ENCODE data around the gene ATP6V1A.
"Not testable (repeated sequence)": the region's sequence is repeated elsewhere in the genome, so short reads cannot be mapped to it uniquely, and the experiment has no call there.

The ATP6V1A gene

DNA sequence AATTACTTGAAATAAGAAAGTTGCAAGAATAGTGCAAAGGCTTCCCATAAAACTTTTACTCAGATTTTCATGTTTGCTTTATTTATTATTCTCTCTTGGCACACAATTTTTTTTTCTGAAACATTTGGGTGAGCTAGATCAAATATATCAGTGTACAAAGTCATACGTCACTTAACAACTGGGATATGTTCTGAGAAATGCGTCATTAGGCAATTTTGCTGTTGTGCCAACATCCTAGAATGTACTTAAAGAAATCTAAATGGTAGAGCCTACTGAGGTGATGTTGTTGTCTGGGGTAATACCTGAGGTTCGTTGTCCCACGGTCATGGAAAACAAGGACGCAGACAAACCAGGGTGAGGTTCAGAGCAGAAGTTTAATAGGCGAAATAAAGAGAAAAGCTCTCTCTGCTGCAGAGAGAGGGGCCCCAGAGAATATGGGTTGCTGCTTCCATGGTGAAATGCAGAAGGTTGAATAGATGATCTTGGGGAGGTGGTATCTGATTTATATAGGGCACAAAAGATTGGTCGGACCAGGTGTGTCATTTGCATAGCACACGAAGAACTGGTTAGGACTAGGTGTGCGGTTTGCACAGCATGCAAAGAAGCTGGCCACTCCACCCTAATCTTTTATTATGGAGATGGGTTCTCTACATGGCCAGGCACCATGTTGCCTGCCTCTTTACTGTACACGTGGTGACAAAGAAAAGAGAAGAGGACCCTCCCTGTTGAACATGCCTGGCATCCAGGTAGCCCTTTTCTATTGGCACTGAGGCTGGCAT lies 82.9 kb downstream of the ATP6V1A start:
- no peak for DNase-seq

DNA sequence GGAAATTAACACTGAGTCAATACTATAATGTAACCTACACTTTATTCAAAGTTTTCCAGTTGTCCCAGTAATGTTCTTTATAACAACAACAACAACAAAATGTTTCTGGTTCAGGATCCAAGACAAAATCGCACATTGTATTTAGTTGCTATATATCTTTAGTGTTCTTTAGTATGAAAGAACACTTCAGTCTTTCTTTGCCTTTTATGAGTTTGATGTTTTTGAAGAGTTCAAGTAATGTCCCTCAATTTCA lies 84.2 kb downstream of the ATP6V1A start:
- no peak for DNase-seq

DNA sequence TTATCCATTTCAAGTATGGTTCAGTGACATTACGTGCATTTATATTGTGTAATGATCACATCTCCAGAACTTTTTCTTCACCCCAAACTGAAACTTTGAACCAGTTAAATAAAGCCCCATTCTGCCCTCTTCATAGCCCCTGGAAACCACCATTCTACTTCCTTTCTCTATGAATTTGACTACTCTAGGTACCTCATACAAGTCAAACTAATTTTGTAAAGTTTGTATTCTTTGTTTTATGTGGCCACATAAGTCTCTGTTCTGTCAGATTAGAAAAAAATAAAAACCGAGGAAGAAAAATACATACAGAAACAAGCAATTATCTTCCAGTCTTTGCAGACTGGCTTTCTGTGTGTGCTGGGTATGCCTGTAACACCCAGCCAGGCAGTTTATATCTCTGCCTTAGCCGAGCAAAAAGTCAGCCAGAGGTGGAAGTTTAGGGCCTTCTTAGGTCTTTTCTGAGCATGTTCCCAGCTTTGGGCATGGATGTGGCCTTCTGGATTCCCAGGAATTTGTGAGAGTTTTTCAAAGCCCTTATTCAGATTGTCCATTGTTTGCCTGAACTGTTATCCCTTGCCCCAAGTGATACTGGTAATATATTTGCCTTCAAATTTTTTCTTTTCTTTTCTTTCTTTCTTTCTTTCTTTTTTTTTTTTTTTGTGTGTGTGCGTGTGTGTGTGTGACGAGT lies 85.8 kb downstream of the ATP6V1A start:
- no peak for DNase-seq

DNA sequence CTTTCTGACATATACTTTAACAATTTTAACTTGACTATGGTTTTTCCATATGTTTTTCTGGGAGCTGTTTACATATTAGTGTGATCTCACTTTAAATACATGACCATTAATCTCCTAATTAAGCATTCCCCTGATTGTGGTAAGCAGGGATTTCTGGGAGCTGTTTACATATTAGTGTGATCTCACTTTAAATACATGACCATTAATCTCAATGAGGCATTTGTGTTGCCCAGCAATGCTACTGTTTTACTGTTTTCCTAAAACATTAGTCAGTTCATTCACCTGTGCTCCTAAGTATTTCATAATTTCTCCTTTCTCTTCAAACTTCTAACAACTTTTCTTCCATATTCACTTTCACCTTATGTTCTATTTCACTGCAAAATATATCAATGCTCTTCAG lies 88.1 kb downstream of the ATP6V1A start:
- DNase-seq, result no peak

DNA sequence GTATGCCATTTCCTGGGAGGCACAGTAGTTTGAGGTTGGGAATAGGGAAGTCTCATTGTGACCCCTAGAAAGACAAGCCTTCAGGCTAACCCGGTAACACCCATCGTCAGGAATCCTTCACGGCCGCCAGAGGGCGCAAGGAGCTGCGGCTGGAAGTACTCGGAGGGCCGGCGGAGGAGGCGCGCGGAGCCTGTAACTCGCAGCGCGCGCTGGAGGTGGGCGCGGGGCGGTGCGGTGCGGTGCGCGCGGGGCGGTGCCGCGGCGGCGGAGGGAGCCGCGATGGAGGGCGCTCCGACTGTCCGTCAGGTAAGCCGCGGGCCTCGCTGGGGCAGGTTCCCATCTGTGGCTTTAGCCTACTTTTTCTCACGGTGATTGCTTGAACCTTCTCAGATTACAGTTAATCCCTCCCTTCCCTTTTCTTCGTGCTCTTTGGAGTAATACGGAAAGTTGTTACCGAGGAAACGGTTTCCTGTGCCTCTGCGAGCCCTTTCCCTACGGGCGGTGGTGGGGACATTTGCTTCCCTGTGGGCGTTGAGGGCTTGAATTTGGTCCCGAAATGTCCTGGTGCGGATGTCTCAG lies 91.9 kb downstream of the ATP6V1A start, which contains the start of gene GRAMD1C:
TSS of gene GRAMD1C (plus strand) at position 158 of the 579 bp plus-strand sequence. CDS start at position 280, 122 bp downstream.
- peak; percentile 84 to 87 for DNase-seq

DNA sequence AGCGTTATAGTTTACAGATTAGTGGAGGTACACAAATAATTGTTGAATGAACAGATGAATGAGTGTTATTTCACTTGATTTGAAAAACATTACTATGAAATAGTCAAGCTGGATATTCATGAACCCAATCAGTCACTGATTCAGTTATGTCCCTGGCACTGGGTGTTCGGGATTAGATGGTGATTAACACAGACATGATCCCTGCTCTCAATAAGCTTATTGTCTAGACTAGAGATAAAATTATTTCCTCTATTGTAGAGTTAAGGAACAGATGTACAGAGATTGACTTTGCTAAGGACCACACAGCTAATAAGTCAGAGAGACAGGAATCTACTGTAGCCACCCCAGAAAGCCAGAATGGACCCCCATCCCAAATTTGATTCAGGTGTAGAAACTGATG lies 92.7 kb downstream of the ATP6V1A start:
- no peak for DNase-seq

DNA sequence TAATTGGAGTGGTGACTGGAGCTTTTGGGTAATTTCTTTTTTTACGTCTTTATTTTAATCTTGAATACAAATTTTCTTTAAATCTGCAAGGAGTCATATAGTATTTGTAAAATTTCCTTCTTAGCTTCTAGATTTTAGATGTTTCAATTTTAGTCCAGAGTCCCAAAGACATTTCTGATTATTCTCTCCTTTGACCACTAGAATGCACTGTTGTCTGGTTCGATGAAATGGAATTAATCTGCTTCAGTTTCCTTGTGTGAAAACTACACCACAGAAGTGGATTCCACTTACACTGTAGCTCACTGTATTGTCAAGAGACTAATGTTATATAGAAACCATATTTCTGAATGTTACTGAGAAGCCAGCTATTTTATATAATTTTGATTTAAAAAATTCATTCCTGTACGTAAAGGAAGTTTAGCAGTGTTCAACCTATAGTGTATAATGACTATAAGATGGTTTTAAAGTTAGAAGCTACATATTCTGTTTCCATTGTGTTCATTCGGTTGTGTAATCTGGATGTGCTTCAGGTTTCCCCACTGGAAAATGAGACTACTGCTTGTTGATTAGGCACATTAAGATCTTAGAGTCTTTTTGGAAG lies 97.9 kb downstream of the ATP6V1A start:
- no peak for DNase-seq

DNA sequence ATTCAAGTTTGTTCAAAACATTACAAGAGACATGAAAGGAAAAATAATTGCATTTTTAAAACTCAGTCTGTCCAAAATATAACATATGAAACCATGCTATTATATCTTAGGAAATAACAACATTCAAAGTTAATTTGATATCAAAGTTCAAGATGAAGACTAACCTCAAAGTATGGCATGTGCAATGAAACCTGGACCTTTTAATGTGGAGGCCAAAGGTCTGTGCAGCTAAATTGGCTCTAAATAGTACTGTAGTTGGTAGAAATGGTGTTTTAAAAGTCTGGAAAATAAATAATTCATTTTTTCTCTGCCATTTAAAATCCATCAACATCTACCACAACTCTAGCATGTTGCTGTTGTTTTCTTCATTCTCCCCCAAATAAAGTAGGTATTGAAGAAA lies 100.4 kb downstream of the ATP6V1A start:
- no peak for DNase-seq

DNA sequence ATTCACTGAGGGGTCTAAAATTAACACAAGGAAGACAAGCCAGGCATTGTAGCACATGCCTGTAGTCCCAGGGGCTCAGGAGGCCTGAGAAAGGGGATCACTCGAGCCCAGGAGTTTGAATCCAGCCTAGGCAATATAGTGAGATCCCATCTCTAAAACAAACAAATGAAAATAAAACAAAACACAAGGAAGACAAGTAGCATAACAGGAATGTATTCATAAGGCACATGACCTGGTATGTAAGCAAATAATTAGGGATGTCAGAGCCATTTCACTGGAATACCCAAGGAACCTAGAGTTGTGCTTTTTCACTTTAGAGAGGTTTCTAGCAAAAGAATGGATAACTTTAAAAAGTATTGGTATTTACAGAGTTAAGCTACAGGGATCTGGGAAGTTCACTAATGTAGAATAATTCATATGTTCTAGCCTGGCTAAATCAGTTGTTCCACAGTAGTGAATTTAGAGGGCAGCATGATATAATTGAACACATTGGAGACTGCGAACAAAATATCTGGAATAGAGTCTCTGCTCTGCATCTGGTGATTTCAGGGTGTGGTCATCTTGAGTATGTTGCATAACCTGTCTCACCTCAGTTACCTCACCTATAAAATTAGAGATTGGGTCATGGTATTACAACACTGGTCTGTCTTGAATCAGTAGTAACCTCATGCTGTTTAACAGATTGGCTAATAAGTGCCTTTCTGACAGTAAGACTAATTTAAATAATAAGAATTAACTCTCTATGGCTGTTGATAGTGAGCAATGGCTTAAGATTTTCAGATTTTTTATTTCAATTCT lies 101.0 kb downstream of the ATP6V1A start:
- no peak for DNase-seq

DNA sequence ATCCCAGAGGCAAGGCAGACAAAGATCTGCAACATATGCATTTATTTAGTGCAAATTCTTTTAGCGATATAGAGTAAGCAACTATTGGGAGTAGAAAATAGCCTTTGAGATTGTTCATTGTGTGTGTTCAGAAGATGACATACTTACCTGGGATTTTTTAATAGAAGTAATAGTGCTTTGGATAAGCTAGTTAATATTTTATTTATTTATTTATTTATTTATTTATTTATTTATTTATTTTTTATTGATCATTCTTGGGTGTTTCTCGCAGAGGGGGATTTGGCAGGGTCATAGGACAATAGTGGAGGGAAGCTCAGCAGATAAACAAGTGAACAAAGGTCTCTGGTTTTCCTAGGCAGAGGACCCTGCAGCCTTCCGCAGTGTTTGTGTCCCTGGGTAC lies 102.2 kb downstream of the ATP6V1A start:
- not testable (repeated sequence) for DNase-seq

DNA sequence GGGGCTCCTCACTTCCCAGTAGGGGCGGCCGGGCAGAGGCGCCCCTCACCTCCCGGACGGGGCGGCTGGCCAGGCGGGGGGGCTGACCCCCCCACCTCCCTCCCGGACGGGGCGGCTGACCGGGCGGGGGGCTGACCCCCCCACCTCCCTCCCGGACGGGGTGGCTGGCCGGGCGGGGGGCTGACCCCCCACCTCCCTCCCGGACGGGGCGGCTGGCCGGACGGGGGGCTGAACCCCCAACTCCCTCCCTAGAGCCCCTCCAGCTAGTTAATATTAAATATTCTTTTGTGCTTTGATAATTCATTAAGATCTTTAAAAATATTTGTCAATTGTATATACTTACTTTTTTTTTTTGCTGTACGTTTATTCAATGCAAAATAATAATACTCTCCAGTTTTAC lies 103.0 kb downstream of the ATP6V1A start:
- DNase-seq, result not testable (repeated sequence)

DNA sequence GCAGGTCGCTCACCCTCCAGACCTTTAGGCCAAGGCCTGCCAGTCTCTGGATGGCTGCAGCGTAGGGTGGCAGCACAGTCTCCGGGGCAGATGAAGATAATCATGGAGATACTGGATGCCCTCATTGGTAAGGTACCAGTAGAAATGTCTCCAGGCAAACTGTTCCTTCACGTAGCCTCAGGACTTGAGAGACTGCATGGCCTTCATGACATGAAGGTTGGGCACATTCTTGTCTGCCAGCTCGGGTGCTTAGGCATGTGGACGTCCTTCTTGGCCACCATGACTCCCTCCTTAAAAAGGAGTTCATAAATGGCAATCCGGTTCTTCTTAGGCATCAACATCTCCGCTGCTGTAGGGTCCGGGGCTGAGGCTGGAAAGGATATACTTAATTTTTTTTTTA lies 103.6 kb downstream of the ATP6V1A start:
- not testable (repeated sequence) for DNase-seq

DNA sequence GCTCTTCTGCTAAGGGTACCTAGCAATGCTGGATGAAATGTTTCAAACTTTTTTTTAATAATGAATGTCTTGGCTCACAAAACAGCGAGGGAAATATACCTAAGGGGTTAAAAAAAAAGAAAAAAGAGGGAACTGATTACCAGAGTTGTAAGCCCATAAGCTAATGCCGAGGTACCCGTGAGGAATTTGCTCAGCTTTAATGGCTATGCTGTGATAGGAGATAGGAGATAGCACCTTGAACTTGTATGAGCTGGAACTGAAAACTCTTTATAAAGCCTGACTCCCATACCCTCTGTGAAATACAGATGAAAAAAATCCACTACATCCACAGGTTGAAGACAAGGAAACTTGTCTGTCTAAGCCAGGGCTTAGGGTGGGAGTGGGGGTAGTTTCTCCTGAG lies 105.7 kb downstream of the ATP6V1A start:
- no peak for DNase-seq
